GM21619 (cell line): Measurements from ENCODE around the gene OR10AD1.
A peak's percentile ranks its signal among the peaks of the same experiment; 100 is the strongest.
"Not testable (repeated sequence)": the region's sequence is repeated elsewhere in the genome, so short reads cannot be mapped to it uniquely, and the experiment has no call there.

Source experiments
- ATAC-seq: cut with Tn5 transposase; IDR thresholded peaks from one replicate; pipeline ENCODE4 v1.9.1; 2021; ENCODE audit not compliant: unreplicated experiment

The OR10AD1 gene

GRCh38 chr12:48163150-48163747, 39.8 kb downstream of the OR10AD1 start:
- no peak for ATAC-seq

DNA sequence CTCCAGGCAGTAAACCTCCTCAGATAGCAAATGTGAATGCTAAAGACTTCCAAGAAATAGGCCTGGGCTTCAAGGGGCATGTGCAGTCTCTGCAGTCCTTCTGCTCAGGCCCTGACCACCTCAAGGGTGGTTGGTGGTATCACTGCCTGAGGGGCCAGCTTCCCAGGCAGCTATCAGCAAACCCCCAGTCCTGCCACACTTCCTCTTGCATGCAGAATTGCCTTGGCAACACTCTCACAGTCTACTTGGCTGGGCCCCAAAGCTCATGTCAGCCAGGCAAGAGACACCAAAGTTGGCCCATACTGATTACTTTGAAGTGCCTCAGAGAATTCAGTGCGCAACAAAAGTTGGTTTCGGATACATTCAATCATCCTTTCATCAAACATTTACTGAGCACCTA, 42.3 kb downstream of the OR10AD1 start:
- no peak for ATAC-seq

DNA sequence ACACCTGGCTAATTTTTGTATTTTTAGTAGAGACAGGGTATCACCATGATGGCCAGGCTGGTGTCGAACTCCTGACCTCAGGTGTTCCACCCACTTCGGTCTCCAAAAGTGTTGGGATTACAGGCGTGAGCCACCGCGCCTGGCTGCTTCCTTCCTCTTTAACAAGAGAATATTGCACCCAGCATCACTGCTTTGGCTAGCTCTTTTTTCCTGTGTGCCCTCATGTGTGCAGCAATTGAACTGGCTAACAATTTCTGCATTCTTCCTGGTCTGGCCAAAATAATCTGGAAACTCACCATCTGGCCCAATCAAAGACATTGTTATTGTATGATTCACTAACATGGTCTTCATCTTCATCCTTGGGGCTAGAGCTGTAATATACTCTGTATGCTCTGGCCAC, 43.0 kb downstream of the OR10AD1 start:
- no peak for ATAC-seq

DNA sequence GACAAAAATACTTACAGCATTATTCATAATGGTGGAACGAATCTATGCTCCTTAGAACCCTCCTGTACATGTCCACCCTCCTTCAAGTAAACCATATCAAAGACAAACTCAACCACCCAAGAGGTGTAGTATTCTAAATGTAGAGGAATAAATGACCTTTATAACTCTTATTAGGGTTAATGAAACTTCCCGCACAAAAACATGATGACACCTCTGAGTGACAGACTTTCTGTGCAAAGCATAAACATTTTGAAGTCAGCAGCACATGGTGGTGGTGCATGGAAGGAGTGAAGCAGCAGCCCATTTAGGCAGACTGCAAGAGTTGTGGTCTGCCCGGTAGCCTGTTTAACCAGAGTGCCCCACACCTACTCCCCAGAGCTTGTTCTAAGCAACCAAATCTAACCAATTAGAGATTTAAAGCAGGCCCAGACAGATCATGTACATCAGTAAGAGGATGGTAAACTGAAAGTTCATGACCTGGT, 45.2 kb downstream of the OR10AD1 start:
- ATAC-seq: no peak

DNA sequence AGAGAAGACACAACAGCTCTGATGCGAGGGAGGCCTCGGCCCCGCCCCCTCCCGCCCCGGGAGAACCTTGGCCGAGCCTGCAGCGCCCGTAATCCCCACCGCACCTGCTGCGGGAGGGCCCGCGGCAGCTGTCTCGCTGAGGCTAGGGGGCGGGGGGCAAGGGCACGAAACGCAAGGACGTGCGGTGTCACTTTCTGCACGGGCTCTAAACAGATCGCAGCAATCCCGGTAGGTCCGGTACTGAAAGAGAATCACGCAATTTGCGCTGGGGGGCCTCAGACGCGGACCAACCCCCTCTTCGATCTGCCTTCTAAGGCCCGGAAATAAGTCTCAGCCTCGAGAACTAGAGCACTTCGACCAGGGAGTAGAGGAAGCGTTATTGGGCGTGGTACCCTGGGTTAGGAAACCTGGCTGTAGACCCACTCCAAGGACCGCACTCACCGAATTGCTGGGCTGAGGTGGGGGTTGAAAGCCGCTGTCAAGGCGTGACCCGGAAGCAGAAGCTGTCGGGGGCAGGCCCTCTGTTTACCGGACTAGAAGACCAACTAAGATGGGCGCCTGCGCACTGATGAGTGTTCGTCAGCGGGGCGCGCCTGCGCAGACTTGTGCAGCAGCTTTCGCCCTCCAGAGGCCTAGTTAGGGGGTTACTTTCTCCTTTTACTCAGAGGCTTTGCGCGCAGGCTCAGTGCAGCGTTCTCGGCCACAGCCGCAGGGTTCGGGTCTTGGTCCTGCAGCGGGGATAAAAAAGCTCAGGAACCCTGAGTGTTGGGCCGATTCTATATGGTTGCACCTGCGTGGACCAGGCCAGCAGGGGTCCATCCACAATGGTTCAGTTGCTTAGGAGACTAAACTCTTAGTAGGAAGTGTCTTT, 45.8 kb downstream of the OR10AD1 start, which contains the start of gene ASB8:
Gene ASB8, minus strand, starts transcription at position 498 of the 871 bp plus-strand sequence. CDS start 4,019 bp downstream, outside the sequence.
- peak; percentile 85 for ATAC-seq

- ATAC-seq: no peak
Observed at GRCh38 chr12:48156652-48157017, 46.5 kb downstream of the OR10AD1 start.

DNA sequence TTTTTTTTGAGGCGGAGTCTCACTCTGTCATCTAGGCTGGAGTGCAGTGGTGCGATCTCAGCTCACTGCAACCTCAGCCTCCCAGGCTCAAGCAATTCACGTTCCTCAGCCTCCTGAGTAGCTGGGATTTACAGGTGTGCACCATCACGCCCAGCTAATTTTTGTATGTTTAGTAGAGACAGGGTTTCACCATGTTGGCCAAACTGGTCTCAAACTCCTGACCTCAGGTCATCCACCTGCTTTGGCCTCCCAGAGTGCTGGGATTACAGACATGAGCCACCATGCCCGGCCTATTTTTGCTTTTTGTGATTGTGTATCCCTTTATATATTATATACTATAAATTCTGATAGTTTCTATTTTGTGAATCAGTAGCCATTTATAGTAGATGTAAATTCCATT, 47.3 kb downstream of the OR10AD1 start:
- not testable (repeated sequence) for ATAC-seq
